ENCODE measurements around the gene PLEKHJ1. TPM values are rescaled to one million over a fixed set of nuclear protein-coding genes. Genes with fewer than 3 reads are reported as not detected.
"Not testable (repeated sequence)": the region's sequence is repeated elsewhere in the genome, so short reads cannot be mapped to it uniquely, and the experiment has no call there.

Gene PLEKHJ1, protein sequence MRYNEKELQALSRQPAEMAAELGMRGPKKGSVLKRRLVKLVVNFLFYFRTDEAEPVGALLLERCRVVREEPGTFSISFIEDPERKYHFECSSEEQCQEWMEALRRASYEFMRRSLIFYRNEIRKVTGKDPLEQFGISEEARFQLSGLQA
- 68.1 and 69.8 TPM in 2 replicates for total RNA-seq

DNA sequence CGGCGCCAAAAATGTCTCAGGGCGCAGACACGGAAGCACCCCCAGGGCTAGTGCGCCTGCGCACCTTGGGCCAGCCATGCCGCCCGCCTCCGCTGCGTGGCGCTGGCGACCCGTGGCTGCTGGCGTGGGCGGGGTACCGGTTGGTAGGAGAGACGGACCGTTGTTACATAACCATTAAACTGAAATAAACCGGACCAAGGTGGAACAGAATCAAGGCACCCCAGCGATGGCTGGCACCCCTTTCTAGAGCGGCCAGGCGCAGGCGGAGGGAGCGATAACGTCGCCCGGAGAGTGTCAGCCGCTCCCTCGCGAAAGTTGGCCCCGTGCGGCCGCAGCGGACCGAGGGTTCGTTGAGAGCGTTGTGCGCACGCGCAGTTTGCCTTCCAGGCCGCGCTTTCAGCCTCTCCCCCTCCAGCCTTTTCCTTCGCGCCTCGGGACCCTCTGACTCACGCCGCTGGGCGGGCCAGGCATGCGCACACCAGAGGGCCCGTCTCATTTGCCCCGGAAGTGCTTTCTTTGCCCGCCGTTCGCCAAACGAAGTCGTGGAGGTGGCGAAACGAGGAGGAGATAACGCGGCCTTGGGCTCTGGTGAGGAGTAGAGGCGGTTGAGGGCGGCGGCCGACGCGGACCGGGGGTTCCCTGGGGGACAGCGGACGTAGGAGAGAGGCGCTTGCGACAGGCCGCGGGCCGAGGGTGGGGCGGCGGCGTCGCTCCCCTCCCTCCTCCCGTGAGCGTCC, at the start of gene PLEKHJ1, which contains the start of gene SF3A2:
Gene PLEKHJ1, minus strand, starts transcription at position 16 of the 737 bp plus-strand sequence. CDS start 81 bp downstream, outside the sequence.
Gene SF3A2, plus strand, starts transcription at position 511 of the 737 bp plus-strand sequence. CDS start 6,595 bp downstream, outside the sequence.
- DNase-seq (ENCODE audit: extremely low read depth, low read depth, low spot score) = peak; percentile 86

DNA sequence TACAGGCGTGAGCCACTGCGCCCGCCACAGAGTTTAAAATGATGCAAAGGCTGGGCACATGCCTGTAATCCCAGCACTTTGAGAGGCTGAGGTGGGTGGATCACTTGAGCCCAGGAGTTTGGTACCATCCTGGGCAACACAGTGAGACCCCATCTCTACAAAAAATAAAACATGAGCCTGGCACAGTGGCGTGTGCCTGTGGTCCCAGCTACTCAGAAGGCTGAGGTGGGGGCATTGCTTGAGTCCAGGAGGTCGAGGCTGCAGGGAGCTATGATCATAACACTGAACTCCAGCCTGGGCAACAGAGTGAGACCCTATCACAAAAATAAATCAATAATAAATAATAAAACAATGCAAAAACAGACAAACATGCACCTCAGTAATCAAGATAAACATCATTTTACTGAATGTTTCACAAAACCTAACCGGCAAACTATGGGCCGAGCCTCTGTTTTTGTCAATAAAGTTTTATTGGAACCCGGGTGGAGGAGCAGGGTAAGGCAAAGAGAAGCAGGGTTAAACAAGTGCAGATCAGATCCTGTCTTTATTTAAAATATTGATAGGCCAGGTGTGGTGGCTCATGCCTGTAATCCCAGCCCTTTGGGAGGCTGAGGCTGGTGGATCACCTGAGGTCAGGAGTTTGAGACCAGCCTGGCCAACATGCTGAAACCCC, 47.8 kb upstream of the PLEKHJ1 start:
- DNase-seq (ENCODE audit: extremely low read depth, low read depth, low spot score) = no peak

DNA sequence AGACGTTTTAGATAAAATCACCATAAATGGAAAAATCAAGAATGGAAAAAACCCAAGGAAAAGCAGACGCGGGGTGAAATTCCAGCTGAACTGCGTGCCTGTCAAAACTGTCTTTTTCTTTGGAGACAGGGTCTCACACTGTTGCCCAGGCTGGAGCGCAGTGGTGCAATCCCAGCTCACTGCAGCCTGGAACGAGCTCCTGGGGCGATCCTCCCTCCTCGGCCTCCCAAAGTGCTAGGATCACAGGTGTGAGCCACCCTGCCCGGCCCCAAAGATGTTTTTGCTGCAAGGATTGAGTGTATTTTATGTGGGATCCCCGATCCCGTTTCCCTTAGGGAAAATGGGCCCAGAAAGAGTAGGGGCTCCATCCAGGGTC, 46.7 kb upstream of the PLEKHJ1 start:
- DNase-seq (ENCODE audit: extremely low read depth, low read depth, low spot score) = no peak

DNA sequence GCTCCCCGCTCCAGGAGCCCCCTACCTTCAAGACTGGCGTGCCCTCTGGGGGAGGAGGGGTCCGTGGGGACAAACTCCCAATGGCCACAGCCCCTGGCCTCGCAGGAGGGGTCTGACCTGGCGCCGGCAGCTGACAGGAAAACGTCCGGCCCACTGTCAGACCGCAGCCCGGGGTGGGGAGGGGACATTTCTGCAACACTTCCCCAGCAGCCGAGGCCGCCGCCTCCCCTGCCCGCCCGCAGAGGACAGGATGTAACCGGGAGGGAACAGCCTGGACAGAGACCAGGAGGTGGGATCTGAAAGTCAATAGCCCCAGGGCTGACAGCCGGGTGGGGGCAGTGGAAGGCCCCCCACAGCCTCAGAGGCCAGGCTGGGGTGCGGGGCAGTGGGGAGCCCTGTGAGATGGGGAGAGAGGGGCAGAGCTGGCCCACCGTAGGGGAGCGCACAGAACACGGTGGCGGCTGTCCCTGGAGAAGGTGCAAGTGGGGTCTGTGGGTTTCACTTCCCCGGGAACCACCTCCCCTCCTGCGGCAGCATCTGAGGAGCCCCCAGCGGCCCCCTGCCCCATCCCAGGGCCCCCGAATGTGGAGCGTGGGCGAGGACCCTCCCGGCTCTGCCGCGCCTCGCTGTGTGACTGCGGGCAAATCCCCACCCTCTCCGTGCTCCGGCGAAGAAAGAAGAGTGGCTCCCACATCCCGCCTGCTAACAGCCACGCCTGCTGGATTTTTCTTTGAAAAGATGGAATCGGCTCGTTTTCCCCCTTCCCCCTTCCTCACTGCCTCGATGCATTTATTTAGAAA, 46.1 kb upstream of the PLEKHJ1 start, which contains the start of gene PEAK3:
Gene PEAK3, minus strand, starts transcription at position 114 of the 800 bp plus-strand sequence. CDS start 1,244 bp downstream, outside the sequence.
- no peak for DNase-seq (ENCODE audit: extremely low read depth, low read depth, low spot score)

DNA sequence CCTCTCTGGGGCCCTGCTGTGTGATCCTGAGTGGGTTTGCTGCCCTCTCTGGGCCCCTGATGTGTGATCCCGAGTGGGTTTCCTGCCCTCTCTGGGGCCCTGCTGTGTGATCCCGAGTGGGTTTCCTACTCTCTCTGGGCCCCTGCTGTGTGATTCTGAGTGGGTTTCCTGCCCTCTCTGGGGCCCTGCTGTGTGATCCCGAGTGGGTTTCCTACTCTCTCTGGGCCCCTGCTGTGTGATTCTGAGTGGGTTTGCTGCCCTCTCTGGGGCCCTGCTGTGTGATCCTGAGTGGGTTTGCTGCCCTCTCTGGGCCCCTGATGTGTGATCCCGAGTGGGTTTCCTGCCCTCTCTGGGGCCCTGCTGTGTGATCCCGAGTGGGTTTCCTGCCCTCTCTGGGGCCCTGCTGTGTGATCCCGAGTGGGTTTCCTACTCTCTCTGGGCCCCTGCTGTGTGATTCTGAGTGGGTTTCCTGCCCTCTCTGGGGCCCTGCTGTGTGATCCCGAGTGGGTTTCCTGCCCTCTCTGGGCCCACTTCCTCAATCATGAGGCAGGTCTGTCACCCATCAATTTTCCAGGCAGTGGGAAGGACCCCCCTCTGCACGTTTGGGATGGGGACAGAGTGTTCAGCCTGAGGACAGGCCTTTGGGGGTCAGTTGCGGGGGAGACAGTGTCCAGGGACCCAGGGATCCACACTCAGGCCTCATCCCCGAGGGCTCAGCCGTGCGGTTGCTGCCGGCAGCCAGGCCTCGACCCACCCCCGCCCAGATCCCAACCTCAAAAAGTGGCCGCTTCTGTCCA, 45.3 kb upstream of the PLEKHJ1 start:
- not testable (repeated sequence) for DNase-seq (ENCODE audit: extremely low read depth, low read depth, low spot score)

DNA sequence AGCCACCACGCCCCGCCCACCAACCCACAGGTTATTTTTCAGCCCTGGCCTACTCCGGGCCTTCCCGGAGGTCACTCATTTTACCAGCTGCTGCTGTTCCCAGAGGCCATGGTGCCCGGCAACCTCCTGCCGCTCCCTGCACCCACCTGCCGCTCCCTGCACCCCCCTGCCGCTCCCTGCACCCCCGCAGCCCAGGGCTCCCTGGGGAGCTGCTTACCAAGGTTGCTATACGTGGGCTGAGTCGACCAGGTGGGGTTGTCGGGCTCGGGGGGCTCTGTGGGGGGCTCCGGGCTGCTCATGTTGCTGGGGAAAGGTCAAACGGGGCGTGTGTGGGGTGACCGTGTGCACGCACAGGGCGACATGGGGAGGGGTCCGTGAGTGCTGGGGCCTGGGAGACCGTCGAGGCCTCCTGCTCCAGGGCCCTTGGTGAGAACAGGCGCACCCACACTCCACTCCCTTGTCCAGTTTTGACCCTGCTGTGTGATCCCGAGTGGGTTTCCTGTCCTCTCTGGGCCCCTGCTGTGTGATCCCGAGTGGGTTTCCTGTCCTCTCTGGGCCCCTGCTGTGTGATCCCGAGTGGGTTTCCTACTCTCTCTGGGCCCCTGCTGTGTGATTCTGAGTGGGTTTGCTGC, 44.6 kb upstream of the PLEKHJ1 start:
- no peak for DNase-seq (ENCODE audit: extremely low read depth, low read depth, low spot score)

DNA sequence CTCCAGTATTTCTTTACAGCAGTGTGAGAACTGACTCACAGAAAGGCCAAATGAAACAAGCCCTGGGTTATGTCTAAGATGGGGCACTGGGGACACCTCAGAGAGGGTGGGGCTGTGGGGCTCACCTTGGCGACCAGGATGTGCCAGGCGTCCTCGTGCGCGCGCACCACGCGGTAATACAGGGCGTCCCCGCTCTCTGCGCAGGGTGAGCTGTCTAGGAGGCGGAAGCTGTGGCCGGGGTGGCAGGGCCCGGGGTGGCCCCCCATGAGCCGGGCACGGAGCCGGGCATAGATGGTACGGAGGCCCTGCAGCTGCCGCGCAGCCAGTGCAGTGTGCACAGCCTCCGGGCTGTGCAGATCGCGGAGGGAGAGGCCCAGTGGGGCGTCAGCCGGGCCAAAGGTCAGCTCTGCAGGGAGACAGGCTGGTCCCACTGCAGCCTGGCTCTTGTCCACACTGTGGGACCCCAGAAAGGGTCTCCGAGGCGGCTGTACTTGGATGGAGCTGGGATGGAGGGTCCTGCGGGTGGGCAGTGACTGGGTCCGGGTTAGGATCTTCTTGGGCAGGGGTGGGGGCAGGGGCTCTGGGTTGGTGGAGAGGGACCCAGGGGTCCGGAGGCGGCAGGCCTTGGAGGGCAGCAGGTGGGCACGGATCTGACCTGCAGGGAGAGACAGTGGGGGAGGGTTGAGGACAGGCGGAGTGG, 42.5 kb upstream of the PLEKHJ1 start:
- no peak for DNase-seq (ENCODE audit: extremely low read depth, low read depth, low spot score)

DNA sequence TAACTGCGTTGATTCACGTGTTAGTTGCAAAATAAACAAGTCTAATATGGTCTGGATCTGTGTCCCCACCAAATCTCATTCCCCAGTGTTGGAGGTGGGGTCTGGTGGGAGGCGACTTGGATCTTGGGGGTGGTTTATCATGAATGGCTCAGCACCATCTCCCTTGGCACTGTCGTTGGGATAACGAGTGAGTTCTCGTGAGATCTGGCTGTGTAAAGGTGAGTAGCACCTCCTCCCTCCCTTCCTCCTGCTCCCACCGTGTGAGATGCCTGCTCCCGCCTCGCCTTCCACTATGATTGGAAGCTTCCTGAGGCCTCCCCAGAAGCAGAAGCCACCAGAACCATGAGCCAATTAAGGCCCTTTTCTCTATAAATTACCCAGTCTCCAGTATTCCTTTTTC, 41.0 kb upstream of the PLEKHJ1 start:
- no peak for DNase-seq (ENCODE audit: extremely low read depth, low read depth, low spot score)

DNA sequence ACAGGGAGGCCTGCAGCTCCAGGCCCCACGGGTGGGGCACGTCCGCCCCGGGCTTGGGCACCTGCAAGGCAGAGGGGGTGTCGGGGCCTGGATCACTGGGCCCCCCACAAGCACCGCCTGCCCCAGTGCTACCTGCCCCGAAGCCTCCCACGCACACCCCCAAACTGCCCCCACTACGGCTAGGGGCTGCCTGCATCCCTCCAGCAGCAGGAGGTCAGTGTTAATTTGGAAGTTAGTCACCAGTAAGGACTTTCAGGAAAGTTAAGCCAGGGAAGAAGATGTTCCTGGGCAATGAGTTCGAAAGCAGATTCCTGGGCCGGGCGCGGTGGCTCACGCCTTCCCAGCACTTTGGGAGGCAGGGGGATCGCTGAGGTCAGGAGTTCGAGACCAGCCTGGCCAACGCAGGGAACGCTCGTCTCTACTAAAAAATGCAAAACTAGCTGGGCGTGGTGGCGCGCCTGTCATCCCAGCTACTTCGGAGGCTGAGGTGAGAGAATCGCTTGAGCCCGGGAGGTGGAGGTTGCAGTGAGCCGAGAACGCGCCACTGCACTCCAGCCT, 40.4 kb upstream of the PLEKHJ1 start:
- DNase-seq (ENCODE audit: extremely low read depth, low read depth, low spot score) = no peak

DNA sequence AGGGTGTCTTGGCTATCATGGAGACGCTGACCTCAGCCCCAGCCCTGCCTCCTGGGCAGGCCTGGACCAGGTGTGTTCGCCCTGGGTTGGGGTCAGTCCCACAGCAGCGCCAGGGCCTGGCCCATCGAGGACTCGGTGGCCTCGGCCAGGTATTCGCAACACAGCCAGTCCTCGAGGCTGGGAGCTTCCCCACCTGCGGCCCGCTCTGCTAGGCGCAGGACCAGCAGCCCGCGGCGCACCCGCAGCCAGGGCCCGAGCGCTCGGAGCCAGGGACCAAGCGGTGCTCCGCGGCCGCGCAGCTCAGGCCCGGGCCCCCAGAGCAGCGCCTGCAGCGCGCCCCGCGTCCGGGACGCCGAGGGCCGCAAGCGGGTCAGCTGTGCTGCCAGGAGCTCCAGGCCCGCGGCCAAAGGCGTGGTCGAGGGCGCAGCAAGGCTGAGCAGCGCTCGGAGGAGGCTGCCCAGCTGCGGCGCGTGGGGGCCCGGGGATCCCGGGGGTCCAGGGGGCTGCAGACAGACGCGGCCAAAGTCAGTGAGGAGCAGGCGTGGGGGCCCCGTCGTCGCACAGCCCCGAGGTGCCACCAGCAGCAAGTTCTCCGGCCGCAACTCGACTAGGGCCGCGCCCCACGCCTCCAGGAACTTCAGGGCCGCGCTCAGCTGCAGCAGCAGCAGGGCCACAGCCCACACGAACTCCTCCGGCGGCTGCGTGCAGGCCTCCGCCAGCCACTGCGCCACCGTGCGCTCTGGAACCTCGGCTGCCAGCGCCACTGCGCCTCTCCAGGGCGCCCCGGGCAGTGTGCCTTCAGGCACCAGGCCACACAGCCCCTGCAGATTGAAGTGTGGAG, 39.7 kb upstream of the PLEKHJ1 start:
- no peak for DNase-seq (ENCODE audit: extremely low read depth, low read depth, low spot score)

DNA sequence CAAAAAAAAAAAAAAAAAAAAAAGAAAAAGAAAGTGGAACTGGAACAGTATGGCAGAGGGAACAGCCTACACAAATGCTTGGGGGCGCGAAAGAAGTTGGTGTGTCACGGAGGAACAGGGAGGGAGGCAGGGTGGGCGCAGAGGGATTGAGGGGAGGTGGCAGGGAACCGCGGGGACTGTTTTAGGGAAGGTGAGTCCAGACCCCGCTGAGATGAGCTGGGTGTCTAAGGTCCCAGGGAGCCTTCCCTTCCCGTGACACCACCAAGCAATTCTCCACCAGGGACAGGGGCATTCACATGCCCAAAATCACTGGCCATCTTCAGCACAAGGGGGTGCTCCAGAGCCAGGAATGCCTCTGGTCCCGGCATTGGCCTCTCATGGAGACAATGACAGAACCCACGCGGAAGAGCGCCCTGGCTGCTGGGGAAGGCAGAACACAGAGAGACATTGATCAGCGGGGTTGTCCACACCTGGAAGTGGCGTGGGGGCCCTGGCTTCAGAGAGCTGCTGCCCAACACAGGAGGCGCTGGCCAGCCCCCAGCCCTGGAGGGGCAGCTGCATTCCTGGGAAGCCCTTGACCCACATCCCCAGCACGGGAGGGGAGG, 38.9 kb upstream of the PLEKHJ1 start:
- DNase-seq (ENCODE audit: extremely low read depth, low read depth, low spot score) = no peak

DNA sequence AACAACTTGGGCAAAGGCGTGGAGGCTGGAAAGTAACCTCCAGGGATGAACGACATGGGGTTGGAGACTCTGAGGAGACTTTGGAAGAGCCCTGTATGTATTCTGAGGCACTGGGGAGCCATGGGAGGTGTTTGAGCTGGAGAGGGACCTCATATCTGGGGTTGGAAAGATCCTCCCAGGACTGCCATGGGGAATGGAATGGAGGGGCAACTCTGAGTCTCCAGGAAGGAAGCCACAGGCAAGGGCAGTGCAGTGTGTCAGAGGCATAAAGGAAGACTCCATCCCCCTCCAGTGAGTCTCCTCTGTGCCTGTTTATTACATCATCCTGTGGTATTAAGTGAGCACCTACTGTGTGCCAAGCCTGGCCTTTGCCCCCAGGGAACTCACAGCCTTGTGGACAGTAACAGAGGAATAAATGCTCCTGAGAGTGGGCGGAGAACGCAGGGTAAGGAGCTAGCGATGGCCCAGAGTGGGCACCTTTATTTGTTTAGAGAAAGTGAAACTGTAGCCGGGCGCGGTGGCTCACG, 38.1 kb upstream of the PLEKHJ1 start:
- DNase-seq (ENCODE audit: extremely low read depth, low read depth, low spot score) = no peak

DNA sequence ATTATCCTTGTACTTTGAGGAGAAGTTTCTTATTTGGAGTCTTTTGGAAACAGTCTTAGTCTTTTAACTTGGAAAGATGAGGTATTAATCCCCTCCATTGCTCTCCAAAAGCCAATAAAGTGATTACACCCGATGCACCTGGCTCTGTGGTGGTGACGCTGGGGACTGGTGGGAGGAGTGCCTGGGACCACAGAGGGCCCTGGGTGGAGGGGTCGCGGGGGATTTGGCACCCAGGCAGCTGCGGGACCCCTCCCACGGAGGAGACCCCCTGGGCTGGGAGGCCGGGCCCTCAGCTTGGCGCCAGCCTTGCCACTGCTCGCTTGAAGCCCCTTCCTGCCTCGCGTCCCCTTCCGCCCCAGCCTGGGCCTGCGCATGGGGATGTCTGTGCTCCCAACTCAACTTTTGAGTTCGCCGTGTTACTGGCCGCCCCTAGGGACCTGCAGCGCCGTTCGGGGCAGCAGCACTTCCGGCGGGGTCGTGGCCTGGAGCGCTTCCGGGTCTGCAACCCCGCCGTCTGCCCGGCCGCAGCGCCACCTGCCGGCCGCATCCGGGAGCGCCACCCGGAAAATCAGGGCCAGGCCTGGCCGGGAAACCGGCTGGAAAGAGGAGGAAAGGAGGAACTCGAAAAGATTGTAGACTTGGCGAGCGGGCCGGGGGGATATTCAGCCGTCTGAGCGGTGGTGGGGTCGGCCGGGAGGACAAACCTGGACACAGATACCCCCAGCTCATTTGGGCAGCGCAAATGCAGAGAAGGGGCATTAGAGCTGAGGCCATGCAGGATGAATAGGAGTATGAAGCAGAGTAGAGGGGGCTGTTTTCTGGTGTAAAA, 37.4 kb upstream of the PLEKHJ1 start:
- no peak for DNase-seq (ENCODE audit: extremely low read depth, low read depth, low spot score)

DNA sequence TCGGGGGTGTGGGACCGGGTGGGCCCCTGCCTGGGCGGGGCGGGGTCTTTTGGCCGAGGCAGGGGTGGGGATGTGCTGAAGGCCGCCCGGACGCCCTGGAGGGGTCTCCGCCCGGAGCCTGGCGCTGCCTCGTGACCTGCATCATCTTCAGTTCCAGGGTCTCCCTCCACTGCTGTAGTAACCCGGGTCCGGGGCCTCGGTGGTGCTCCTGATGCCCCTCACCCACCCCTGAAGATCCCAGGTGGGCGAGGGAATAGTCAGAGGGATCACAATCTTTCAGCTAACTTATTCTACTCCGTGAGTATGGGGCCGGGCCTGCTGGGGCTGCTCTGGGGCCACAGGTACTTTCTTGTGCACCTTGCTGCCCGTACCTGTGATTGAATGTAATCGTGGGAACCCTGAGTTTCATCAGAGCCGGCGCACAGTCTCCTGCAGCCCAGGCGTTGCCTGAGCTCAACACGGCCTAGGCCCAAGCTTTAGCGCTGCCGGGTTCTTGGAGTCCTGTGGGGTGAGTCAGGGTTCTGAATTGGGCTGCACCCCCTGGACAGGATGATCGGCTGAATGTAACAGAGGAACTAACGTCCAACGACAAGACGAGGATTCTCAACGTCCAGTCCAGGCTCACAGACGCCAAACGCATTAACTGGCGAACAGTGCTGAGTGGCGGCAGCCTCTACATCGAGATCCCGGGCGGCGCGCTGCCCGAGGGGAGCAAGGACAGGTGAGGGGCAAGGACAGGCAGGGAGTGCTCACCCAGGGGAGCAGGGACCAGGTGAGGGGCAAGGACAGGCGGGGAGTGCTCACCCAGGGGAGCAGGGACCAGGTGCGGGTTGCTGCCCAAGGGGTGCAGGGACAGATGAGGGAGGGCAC, 35.3 kb upstream of the PLEKHJ1 start:
- no peak for DNase-seq (ENCODE audit: extremely low read depth, low read depth, low spot score)

Measured in glomerular endothelial cell (primary cell).